Naive thymus-derived CD4-positive, alpha-beta T cell (primary cell): Measurements from ENCODE around the gene PEX14. TPM values are rescaled to one million over a fixed set of nuclear protein-coding genes. Genes with fewer than 3 reads are reported as not detected.

Source experiments
- ATAC-seq: fragments of 150-1000 bp; cut with Tn5 transposase; 2 replicates; pipeline ENCODE4 v1.10.0; 2021; ENCODE audit warnings: mild to moderate bottlenecking, moderate library complexity
- CTCF ChIA-PET: fragments of 350-600 bp; sonication (Branson Sonifier 250); formaldehyde crosslinking; loops from one replicate; lab custom pipeline; 2021; ENCODE audit warnings: antibody characterized with exemption; lab: Charles Lee
- POLR2A ChIA-PET: fragments of 350-600 bp; sonication (Branson Sonifier 250); formaldehyde crosslinking; loops from one replicate; lab custom pipeline; 2021; ENCODE audit warnings: antibody characterized with exemption, inconsistent platforms; lab: Charles Lee
- DNase-seq, 9 donors: peaks; one replicate each; pipeline versions ENCODE4 v3.0.0 to v3.0.0-alpha.2; 2020 to 2022; ENCODE audit warnings: mixed read lengths in 1 of 9
- H3K27ac ChIP-seq: one replicate; pipeline ENCODE4 v1.7.0; 2013; ENCODE audit warnings: mild to moderate bottlenecking, low read depth, low read length, moderate library complexity
- H3K27me3 ChIP-seq, 2 donors: one replicate each; pipeline ENCODE4 v1.7.0; 2013; ENCODE audit warnings: low read length in 2 of 2, mild to moderate bottlenecking in 2 of 2, moderate library complexity in 2 of 2; ENCODE audit not compliant: control insufficient read depth in 2 of 2, insufficient read depth in 2 of 2
- H3K36me3 ChIP-seq, 3 experiments: 1 replicate in 2 of 3; 2 replicates in 1 of 3; pipeline ENCODE4 v1.7.0; 2013; ENCODE audit warnings: low read length in 3 of 3, mild to moderate bottlenecking in 3 of 3, moderate library complexity in 1 of 3; ENCODE audit not compliant: insufficient read depth in 3 of 3, control insufficient read depth in 2 of 3
- H3K4me1 ChIP-seq, 2 donors: one replicate each; pipeline ENCODE4 v1.7.0; 2013; ENCODE audit warnings: low read length in 2 of 2, mild to moderate bottlenecking in 2 of 2, moderate library complexity in 1 of 2; ENCODE audit not compliant: control insufficient read depth in 2 of 2, insufficient read depth in 2 of 2
- H3K4me3 ChIP-seq: 2 replicates; pipeline ENCODE4 v1.7.0; 2013; ENCODE audit warnings: mild to moderate bottlenecking, low read length
- H3K9me3 ChIP-seq, 3 experiments: 1 replicate in 2 of 3; 2 replicates in 1 of 3; pipeline ENCODE4 v1.7.0; 2013; ENCODE audit warnings: low read length in 3 of 3; ENCODE audit not compliant: control insufficient read depth in 2 of 3
- H3K27ac Mint-ChIP-seq, 9 donors: one replicate each; pipeline ENCODE4 v1.8.0; 2020 to 2022; ENCODE audit warnings: mixed read lengths in 9 of 9, mild to moderate bottlenecking in 8 of 9, moderate library complexity in 5 of 9, inconsistent platforms in 2 of 9
- H3K27me3 Mint-ChIP-seq, 5 donors: one replicate each; pipeline ENCODE4 v1.8.0; 2021 to 2022; ENCODE audit warnings: mixed read lengths in 5 of 5, mild to moderate bottlenecking in 1 of 5
- H3K36me3 Mint-ChIP-seq, 5 donors: one replicate each; pipeline ENCODE4 v1.8.0; 2020 to 2022; ENCODE audit warnings: mixed read lengths in 5 of 5, mild to moderate bottlenecking in 3 of 5, inconsistent platforms in 1 of 5
- H3K4me1 Mint-ChIP-seq, 7 donors: one replicate each; pipeline ENCODE4 v1.8.0; 2020 to 2022; ENCODE audit warnings: mixed read lengths in 7 of 7, mild to moderate bottlenecking in 3 of 7, inconsistent platforms in 1 of 7
- H3K4me3 Mint-ChIP-seq, 10 donors: one replicate each; pipeline ENCODE4 v1.8.0; 2020 to 2022; ENCODE audit warnings: mild to moderate bottlenecking in 10 of 10, mixed read lengths in 10 of 10, moderate library complexity in 6 of 10, inconsistent platforms in 2 of 10
- H3K9me3 Mint-ChIP-seq, 11 donors: one replicate each; pipeline ENCODE4 v1.8.0; 2020 to 2022; ENCODE audit warnings: mixed read lengths in 11 of 11, mild to moderate bottlenecking in 4 of 11, inconsistent platforms in 1 of 11, moderate library complexity in 1 of 11
- intact Hi-C, 2 donors: fragments of 100-400 bp; cut with micrococcal nuclease; formaldehyde crosslinking; loops; one replicate each; pipeline ENCODE4 v1.15.1; 2023
- polyA plus RNA-seq, 2 donors: library from polyadenylated mRNA; unstranded; fragments of 300-500 nt; fragmentation: Illumina TruSeq; gene quantifications; one replicate each; pipeline ENCODE4 v1.2.3, GENCODE V29; 2021
- total RNA-seq, 6 experiments: library from RNA in 5 of 6; stranded (reverse) in 5 of 6; gene quantifications; 1 replicate in 5 of 6; 2 replicates in 1 of 6; pipeline ENCODE4 v1.2.3 and lab custom pipeline; 2021 to 2026

The PEX14 gene
- total and polyA plus RNA-seq, 7 experiments from 2014 or later, result 3.6 to 27.8 (median 21.3) TPM

DNA sequence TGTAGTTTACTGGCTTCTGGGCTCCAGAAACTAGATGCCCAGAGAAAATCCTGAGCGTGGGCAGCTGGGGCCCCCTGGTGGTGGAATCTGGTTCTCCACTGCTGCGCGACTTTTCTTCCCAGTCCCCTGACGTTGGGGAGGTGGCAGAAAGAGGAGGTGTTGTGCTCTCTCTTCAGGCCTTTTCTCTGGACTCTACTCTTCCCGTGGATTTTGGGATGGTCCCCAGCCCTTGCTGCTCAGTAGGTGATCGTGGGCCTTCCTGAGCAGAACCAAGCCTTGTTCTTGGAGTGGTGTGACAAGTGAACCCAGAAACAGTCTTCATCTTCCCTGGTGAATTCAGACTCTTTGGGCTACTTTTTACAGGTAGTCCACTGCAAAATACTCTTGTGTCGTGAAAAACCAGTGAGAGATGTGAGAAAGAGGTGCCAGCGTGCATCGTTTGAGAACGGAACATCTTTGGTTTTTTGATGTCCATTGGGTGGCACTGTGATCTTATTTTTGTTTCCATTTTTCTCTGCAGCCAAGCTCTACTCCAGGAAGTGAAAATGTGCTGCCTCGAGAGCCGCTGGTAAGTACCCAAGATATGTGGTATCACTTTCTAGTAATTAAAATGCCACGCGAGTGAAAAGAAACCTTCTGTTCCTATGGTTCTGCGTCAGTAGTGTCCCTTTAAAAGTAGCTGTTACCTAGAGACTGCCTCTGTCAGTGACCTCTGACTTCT, 20.2 kb downstream of the PEX14 start:
- H3K27ac Mint-ChIP-seq, result peak overlapping the region; percentile 91 to 97 (median 96)
- ChIA-PET POLR2A (interaction anchor here (0.6 to 2.8 kb wide), 9 partner anchors 9 to 372 kb away, joined by 3 to 20 read pairs (median 5); partner anchors contain the start of genes CENPS and PEX14), CTCF (interaction anchor here (0.6 to 5.0 kb wide), 32 partner anchors 11 to 517 kb away, joined by 3 to 43 read pairs (median 4); partner anchors contain the start of genes CENPS and TARDBP)
- peak; percentile 66 to 83 (median 76) for DNase-seq
- Histone ChIP-seq H3K27ac (peak overlapping the region; percentile 79), H3K27me3 (no peaks in the 10 kb centered on the region), H3K9me3 (no peaks in the 10 kb centered on the region), H3K36me3 (peaks cover 0 to 4% (median 0%) of the 10 kb centered on the region in 3 experiments), H3K4me1 (peaks cover 17 to 19% of the 10 kb centered on the region in 2 donors), H3K4me3 (peak overlapping the region; percentile 94)
- H3K4me3 Mint-ChIP-seq, result peak overlapping the region; percentile 82 to 93 (median 88)
- ATAC-seq, result peak; percentile 88
- intact Hi-C loops, result loop anchor here (1.0 to 10.0 kb wide), 12 partner anchors 12 to 447 kb away; partner anchors contain the start of genes CENPS (in 2 of the 2), DFFA (in 2 of the 2) and KIF1B (in 2 of the 2)
- H3K4me1 Mint-ChIP-seq, result peaks cover 30 to 58% (median 51%) of the 10 kb centered on the region in 7 donors
- peaks cover 0 to 6% (median 3%) of the 10 kb centered on the region in 5 donors for H3K36me3 Mint-ChIP-seq
- peaks cover 0 to 2% (median 0%) of the 10 kb centered on the region in 11 donors for H3K9me3 Mint-ChIP-seq
- H3K27me3 Mint-ChIP-seq, result no peaks in the 10 kb centered on the region

DNA sequence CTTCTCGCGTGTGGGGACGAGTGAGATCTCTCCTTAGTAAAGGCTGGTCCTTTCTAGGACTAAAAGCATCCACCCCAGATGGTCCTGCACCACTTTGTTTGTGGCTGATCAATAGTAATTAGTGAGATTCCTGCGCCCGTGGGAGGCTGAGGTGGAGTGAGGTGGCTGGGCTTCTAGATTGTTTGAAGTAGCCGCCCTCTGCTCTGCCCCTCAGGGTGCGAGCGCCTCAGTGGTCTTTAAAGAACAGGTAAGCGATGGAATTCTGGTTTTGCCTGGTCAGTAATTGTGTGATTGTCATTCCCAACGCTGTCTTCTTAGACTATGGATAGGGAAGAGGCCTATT, 20.7 kb downstream of the PEX14 start:
- DNase-seq (no peak), ATAC-seq (no peak)
- H3K36me3 ChIP-seq, result no peaks in the 10 kb centered on the region
- peaks cover 31 to 57% (median 51%) of the 10 kb centered on the region in 7 donors for H3K4me1 Mint-ChIP-seq
- H3K4me3 ChIP-seq, result peak overlapping the region; percentile 94
- POLR2A ChIA-PET, result interaction anchor here (0.6 to 2.8 kb wide), 10 partner anchors 8 to 371 kb away, joined by 3 to 20 read pairs (median 4); partner anchors contain the start of genes CENPS and PEX14
- H3K36me3 Mint-ChIP-seq, result peaks cover 0 to 5% (median 0%) of the 10 kb centered on the region in 5 donors
- H3K9me3 Mint-ChIP-seq, result peaks cover 0 to 2% (median 0%) of the 10 kb centered on the region in 11 donors
- H3K27me3 Mint-ChIP-seq, result no peaks in the 10 kb centered on the region
- H3K4me3 Mint-ChIP-seq, result peak overlapping the region; percentile 82 to 93 (median 88)
- CTCF ChIA-PET, result interaction anchor here (0.6 to 5.0 kb wide), 25 partner anchors 11 to 678 kb away, joined by 3 to 43 read pairs (median 4); partner anchors contain the start of genes CENPS and TARDBP
- intact Hi-C loops, result loop anchor here (1.0 to 10.0 kb wide), 8 partner anchors 12 to 447 kb away; partner anchors contain the start of gene KIF1B (in 1 of the 2)
- H3K27me3 ChIP-seq, result no peaks in the 10 kb centered on the region
- H3K27ac ChIP-seq, result peak overlapping the region; percentile 79
- H3K27ac Mint-ChIP-seq, result peak overlapping the region; percentile 91 to 97 (median 96)
- peaks cover 17 to 19% of the 10 kb centered on the region in 2 donors for H3K4me1 ChIP-seq
- no peaks in the 10 kb centered on the region for H3K9me3 ChIP-seq

DNA sequence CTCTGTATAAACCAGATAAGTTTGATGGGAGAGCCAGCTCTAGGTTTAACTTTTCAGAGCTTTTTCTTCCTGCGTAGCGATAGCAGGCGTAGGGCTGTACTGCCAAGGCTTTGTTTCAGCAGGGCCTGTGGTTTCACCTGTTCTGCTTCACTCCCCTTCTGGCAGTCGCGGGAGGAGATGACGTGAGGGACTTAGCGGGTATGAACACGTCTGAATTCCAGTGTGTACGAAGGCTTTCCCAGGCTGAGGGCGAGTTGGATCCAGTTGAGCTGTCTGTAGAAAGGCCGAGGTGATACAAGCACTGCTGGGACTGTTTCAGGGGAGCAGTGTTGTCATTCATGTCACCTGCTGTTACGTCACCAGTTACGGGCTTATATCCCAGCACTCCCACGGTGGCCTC, 21.2 kb downstream of the PEX14 start:
- Histone ChIP-seq H3K9me3 (no peaks in the 10 kb centered on the region), H3K27ac (peak overlapping the region; percentile 79), H3K27me3 (no peaks in the 10 kb centered on the region), H3K4me1 (peaks cover 17 to 19% of the 10 kb centered on the region in 2 donors), H3K36me3 (no peaks in the 10 kb centered on the region), H3K4me3 (peak overlapping the region; percentile 94)
- peak; percentile 54 for ATAC-seq
- Mint-ChIP-seq H3K27me3 (no peaks in the 10 kb centered on the region), H3K36me3 (peaks cover 0 to 5% (median 0%) of the 10 kb centered on the region in 5 donors), H3K4me3 (peak overlapping the region; percentile 82 to 93 (median 88)), H3K9me3 (peaks cover 0 to 2% (median 0%) of the 10 kb centered on the region in 11 donors), H3K27ac (peak overlapping the region; percentile 91 to 97 (median 96)), H3K4me1 (peaks cover 31 to 59% (median 52%) of the 10 kb centered on the region in 7 donors)
- peak in 8 of 9 donors; percentile 26 to 77 (median 66) for DNase-seq
- ChIA-PET POLR2A (interaction anchor here (0.6 to 2.8 kb wide), 8 partner anchors 8 to 410 kb away, joined by 3 to 20 read pairs (median 4); partner anchors contain the start of gene CENPS), CTCF (interaction anchor here (0.5 to 5.0 kb wide), 11 partner anchors 10 to 678 kb away, joined by 3 to 43 read pairs (median 6); partner anchors contain the start of genes CENPS and TARDBP)
- intact Hi-C loops, result loop anchor here (1.0 to 10.0 kb wide), 8 partner anchors 11 to 446 kb away; partner anchors contain the start of gene KIF1B (in 1 of the 2)

DNA sequence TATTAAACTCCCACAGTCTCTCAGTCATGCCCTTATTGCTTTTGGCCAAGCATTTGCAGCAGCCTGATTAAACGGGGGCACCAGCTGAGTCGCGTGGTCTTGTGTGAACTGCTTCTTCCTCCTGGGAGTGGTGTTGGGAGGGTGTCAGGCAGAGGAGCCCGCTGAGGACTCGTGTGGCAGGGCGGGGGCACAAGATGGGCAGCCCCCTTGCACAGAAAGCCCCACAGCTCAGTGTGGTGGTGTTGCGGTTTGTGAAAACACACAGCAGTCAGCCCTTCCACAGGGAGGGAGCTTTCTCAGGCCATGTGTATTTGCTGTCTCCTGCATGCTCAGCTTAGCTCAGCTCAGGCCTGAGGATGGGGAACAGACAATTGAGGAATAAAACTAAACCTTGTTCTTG, 22.4 kb downstream of the PEX14 start:
- H3K27ac Mint-ChIP-seq, result peak overlapping the region in 7 of 9 donors; percentile 14 to 96 (median 31)
- POLR2A ChIA-PET, result interaction anchor here (2.8 kb wide), 1 partner anchor 13 kb away, joined by 20 read pairs; no protein-coding TSS in a partner anchor
- peaks cover 32 to 64% (median 56%) of the 10 kb centered on the region in 7 donors for H3K4me1 Mint-ChIP-seq

DNA sequence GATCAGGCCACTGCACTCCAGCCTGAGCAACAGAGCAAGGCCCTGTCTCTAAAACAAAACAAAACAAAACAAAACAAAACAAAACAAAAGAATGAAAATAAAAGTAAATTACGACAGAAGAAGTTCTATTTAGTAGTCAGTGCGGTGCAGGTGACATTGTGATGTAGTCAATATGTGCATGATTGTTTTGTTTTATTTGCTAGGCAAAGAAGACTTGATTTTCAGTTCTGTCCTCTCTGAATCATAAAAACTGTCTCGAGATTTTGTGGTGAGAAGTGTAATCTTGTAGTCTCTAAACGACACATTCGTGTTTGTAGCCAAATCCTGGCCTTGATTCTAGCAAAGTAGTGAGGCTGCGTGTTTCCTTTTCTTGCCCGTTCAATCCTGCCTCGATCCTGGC, 23.5 kb downstream of the PEX14 start:
- H3K9me3 Mint-ChIP-seq, result peaks cover 0 to 2% (median 0%) of the 10 kb centered on the region in 11 donors
- peak overlapping the region in 5 of 9 donors; percentile 1 to 54 (median 47) for H3K27ac Mint-ChIP-seq
- H3K36me3 Mint-ChIP-seq, result peaks cover 0 to 8% (median 3%) of the 10 kb centered on the region in 5 donors
- H3K4me3 ChIP-seq, result no peak overlapping the region
- CTCF ChIA-PET, result interaction anchor here (1.1 to 5.0 kb wide), 3 partner anchors 9 to 68 kb away, joined by 6 to 41 read pairs (median 15); partner anchors contain the start of gene CENPS
- H3K27me3 Mint-ChIP-seq, result no peaks in the 10 kb centered on the region
- peak overlapping the region; percentile 11 to 54 (median 36) for H3K4me3 Mint-ChIP-seq
- no peaks in the 10 kb centered on the region for H3K9me3 ChIP-seq
- H3K4me1 Mint-ChIP-seq, result peaks cover 36 to 68% (median 59%) of the 10 kb centered on the region in 7 donors
- no peak overlapping the region for H3K27ac ChIP-seq
- intact Hi-C loops, result loop anchor here in 1 of 2 donors (10.0 kb wide), 1 partner anchor 283 kb away; the partner anchor contains the start of gene KIF1B
- H3K4me1 ChIP-seq, result peaks cover 17 to 19% of the 10 kb centered on the region in 2 donors
- no peaks in the 10 kb centered on the region for H3K36me3 ChIP-seq
- DNase-seq (no peak), ATAC-seq (no peak)
- H3K27me3 ChIP-seq, result no peaks in the 10 kb centered on the region
- POLR2A ChIA-PET, result interaction anchor here (0.8 kb wide), 1 partner anchor 326 kb away, joined by 4 read pairs; no protein-coding TSS in a partner anchor

More for the DNA sequence above, 22.4 kb downstream of the PEX14 start:
- Histone ChIP-seq H3K4me1 (peaks cover 17 to 19% of the 10 kb centered on the region in 2 donors), H3K27me3 (no peaks in the 10 kb centered on the region), H3K9me3 (no peaks in the 10 kb centered on the region), H3K36me3 (no peaks in the 10 kb centered on the region), H3K27ac (peak overlapping the region; percentile 3), H3K4me3 (no peak overlapping the region)
- intact Hi-C loops, result loop anchor here in 1 of 2 donors (10.0 kb wide), 1 partner anchor 282 kb away; the partner anchor contains the start of gene KIF1B
- no peaks in the 10 kb centered on the region for H3K27me3 Mint-ChIP-seq
- H3K36me3 Mint-ChIP-seq, result peaks cover 0 to 7% (median 2%) of the 10 kb centered on the region in 5 donors
- CTCF ChIA-PET, result interaction anchor here (1.0 to 5.0 kb wide), 5 partner anchors 10 to 368 kb away, joined by 3 to 41 read pairs (median 6); partner anchors contain the start of genes CENPS and DFFA
- peak overlapping the region in 6 of 10 donors; percentile 9 to 35 (median 20) for H3K4me3 Mint-ChIP-seq
- ATAC-seq, result no peak
- peaks cover 0 to 2% (median 0%) of the 10 kb centered on the region in 11 donors for H3K9me3 Mint-ChIP-seq
- no peak for DNase-seq
